Measurements from ENCODE around the gene TMEM150A. TPM values are rescaled to one million over a fixed set of nuclear protein-coding genes. Genes with fewer than 3 reads are reported as not detected.
"Not testable (repeated sequence)": the region's sequence is repeated elsewhere in the genome, so short reads cannot be mapped to it uniquely, and the experiment has no call there.

Gene TMEM150A
- total RNA-seq, 1 donor from 2014 or later, result 10.1 TPM

GRCh38 chr2:85621338-85621737, 18.8 kb upstream of the TMEM150A start:
- H3K36me3 ChIP-seq, result peaks cover 75% of the 10 kb centered on the region
- TF ChIP-seq, protein P1, sequence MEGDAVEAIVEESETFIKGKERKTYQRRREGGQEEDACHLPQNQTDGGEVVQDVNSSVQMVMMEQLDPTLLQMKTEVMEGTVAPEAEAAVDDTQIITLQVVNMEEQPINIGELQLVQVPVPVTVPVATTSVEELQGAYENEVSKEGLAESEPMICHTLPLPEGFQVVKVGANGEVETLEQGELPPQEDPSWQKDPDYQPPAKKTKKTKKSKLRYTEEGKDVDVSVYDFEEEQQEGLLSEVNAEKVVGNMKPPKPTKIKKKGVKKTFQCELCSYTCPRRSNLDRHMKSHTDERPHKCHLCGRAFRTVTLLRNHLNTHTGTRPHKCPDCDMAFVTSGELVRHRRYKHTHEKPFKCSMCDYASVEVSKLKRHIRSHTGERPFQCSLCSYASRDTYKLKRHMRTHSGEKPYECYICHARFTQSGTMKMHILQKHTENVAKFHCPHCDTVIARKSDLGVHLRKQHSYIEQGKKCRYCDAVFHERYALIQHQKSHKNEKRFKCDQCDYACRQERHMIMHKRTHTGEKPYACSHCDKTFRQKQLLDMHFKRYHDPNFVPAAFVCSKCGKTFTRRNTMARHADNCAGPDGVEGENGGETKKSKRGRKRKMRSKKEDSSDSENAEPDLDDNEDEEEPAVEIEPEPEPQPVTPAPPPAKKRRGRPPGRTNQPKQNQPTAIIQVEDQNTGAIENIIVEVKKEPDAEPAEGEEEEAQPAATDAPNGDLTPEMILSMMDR (IDR thresholded peaks at IDR 0.05; ENCODE audit: borderline replicate concordance), result no peak

GRCh38 chr2:85619617-85620016, 17.1 kb upstream of the TMEM150A start:
- intact Hi-C loops (cut with micrococcal nuclease), result no loop called here
- Histone ChIP-seq H3K9me3 (replicated peaks) (no peaks in the 10 kb centered on the region), H3K4me3 (no peak overlapping the region), H3K4me1 (peaks cover 54% of the 10 kb centered on the region), H3K27ac (replicated peaks) (no peak overlapping the region), H3K27me3 (ENCODE audit: low read depth) (no peaks in the 10 kb centered on the region), H3K36me3 (peaks cover 57% of the 10 kb centered on the region)
- no peak for DNase-seq
- TF ChIP-seq, protein P1 (IDR thresholded peaks at IDR 0.05; ENCODE audit: borderline replicate concordance), result no peak

More at GRCh38 chr2:85621338-85621737, 18.8 kb upstream of the TMEM150A start:
- no peak overlapping the region for H3K4me3 ChIP-seq
- peaks cover 49% of the 10 kb centered on the region for H3K4me1 ChIP-seq
- intact Hi-C loops (cut with micrococcal nuclease), result no loop called here
- H3K27me3 ChIP-seq (ENCODE audit: low read depth), result no peaks in the 10 kb centered on the region
- no peak overlapping the region for H3K27ac ChIP-seq (replicated peaks)
- no peak for DNase-seq
- H3K9me3 ChIP-seq (replicated peaks), result no peaks in the 10 kb centered on the region

GRCh38 chr2:85617723-85618122, 15.2 kb upstream of the TMEM150A start:
- intact Hi-C loops (cut with micrococcal nuclease); DNase-seq; H3K27ac ChIP-seq (replicated peaks); H3K27me3 ChIP-seq (ENCODE audit: low read depth); H3K9me3 ChIP-seq (replicated peaks): not testable (repeated sequence)
- Histone ChIP-seq H3K36me3 (peaks cover 39% of the 10 kb centered on the region), H3K4me1 (peaks cover 43% of the 10 kb centered on the region), H3K4me3 (peak overlapping the region; percentile 99)

- no peak for DNase-seq
- Histone ChIP-seq H3K4me1 (peaks cover 64% of the 10 kb centered on the region), H3K36me3 (peaks cover 15% of the 10 kb centered on the region), H3K27me3 (ENCODE audit: low read depth) (no peaks in the 10 kb centered on the region), H3K9me3 (replicated peaks) (no peaks in the 10 kb centered on the region), H3K4me3 (peak overlapping the region; percentile 99), H3K27ac (replicated peaks) (peak overlapping the region; percentile 90)
- intact Hi-C loops (cut with micrococcal nuclease), result no loop called here
- TF ChIP-seq, protein P1 (IDR thresholded peaks at IDR 0.05; ENCODE audit: borderline replicate concordance), result no peak
Measured at GRCh38 chr2:85615413-85615728, 12.9 kb upstream of the TMEM150A start.

GRCh38 chr2:85614757-85615156, 12.3 kb upstream of the TMEM150A start:
- H3K4me3 ChIP-seq; intact Hi-C loops (cut with micrococcal nuclease); DNase-seq; H3K27me3 ChIP-seq (ENCODE audit: low read depth); H3K27ac ChIP-seq (replicated peaks); H3K9me3 ChIP-seq (replicated peaks): not testable (repeated sequence)
- Histone ChIP-seq H3K36me3 (peaks cover 10% of the 10 kb centered on the region), H3K4me1 (peaks cover 70% of the 10 kb centered on the region)

DNA sequence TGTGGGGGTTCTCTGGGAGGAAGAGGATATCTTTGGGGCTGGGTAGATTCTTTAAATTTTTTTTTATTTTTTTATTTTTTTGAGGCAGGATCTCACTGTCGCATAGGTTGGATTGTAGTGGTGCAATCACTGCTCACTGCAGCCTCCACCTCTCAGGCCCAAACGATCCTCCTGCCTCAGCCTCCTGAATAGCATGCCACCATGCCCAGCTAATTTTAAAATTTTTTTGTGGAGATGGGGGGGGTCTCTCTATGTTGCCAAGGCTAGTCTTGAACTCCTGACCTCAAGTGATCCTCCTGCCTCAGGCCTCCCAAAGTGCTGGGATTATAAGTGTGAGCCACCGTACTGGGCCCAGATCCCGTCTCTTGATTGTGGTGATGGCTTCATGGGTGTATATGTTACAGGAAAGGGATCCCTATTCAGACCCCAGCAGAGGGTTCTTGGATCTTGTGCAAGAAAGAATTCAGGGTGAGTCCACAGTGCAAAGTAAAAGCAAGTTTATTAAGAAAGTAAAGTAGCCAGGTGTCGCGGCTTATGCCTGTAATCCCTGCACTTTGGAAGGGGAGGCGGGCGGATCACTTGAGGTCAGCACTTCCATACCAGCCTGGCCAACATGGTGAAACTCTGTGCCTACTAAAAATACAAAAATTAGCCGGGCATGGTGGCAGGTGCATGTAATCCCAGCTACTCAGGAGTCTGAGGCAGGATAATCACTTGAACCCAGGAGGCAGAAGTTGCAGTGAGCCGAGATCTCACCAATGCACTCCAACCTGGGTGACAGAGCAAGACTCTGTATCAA, 11.4 kb upstream of the TMEM150A start:
- H3K4me1 ChIP-seq, result peaks cover 71% of the 10 kb centered on the region

More for the DNA sequence above, 11.4 kb upstream of the TMEM150A start:
- DNase-seq, result no peak
- intact Hi-C loops (cut with micrococcal nuclease), result no loop called here
- H3K36me3 ChIP-seq, result peaks cover 6% of the 10 kb centered on the region
- H3K27me3 ChIP-seq (ENCODE audit: low read depth), result no peaks in the 10 kb centered on the region
- TF ChIP-seq, protein P1 (IDR thresholded peaks at IDR 0.05; ENCODE audit: borderline replicate concordance), result no peak
- no peak overlapping the region for H3K4me3 ChIP-seq
- H3K9me3 ChIP-seq (replicated peaks), result no peaks in the 10 kb centered on the region
- H3K27ac ChIP-seq (replicated peaks), result no peak overlapping the region

Data from left ventricle myocardium inferior (tissue), 1 donor.